Measurements from ENCODE around the gene SIX2. TPM values are rescaled to one million over a fixed set of nuclear protein-coding genes. Genes with fewer than 3 reads are reported as not detected.

SIX2 gene
- total and polyA plus RNA-seq, 2 donors (not counting 1 experiment from before 2014, with no cell fraction given) = not detected

DNA sequence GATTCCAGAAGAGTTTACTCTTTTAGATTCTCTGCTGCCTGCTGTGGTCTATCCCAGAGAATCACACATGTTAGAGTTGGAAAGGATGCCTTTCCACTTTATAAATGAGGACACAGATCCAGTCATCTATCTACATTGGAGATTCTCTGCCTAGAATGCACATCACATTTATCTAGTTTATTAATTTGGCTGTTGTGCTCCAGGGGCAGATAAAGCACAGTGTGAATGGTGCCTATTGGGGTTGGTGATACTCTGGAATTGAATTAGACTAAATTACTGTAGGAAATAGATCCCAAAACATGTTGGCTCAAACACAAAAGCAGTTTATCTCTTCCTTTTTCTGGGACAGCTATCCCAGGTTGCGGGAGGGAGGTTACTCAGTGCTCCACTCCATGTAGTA, 14.9 kb downstream of the SIX2 start:
- H3K4me2 ChIP-seq (replicated peaks; ENCODE audit: low read depth, low read length, poor library complexity, severe bottlenecking) = no peak overlapping the region

DNA sequence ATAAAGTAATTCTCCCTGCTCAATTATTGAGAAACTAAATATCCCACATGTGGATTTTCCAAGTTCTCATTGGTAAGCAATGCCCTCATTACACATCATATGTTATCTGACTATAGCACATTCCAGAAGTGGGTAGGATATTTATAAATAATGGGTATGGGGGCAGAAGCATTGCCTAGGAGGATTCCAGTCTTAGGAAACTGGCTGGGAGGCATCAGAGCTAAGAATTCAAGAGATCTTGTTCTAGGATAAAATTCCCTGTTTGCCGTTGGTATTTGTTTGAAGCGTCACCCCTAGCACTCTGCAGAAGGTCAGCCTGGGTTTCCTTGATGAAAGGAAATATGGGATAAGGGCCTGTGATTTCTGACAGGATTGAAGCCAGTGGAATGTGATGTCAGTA, 20.1 kb downstream of the SIX2 start:
- ChIA-PET CTCF (no interaction called here), POLR2A (no interaction called here)
- no peaks in the 10 kb centered on the region for H3K4me1 ChIP-seq (ENCODE audit: control insufficient read depth in 2 of 2, insufficient read depth in 2 of 2, low read length in 2 of 2)
- 94% methylated on average over 2 of the region's 2 CpGs for WGBS (ENCODE audit: insufficient coverage)
- H3K36me3 ChIP-seq (replicated peaks in 1 of 2; ENCODE audit: control extremely low read depth in 1 of 2, control insufficient read depth in 1 of 2, extremely low read depth in 1 of 2, insufficient read depth in 2 of 2, low read length in 1 of 2) = no peaks in the 10 kb centered on the region
- intact Hi-C loops (cut with micrococcal nuclease) = no loop called here
- H3K27ac Mint-ChIP-seq = no peak overlapping the region
- peaks cover 0 to 17% (median 9%) of the 10 kb centered on the region in 4 experiments for H3K27me3 ChIP-seq (replicated peaks in 1 of 4; ENCODE audit: control extremely low read depth in 1 of 4, control insufficient read depth in 3 of 4, insufficient read depth in 4 of 4, low read length in 3 of 4)
- H3K4me2 ChIP-seq (replicated peaks; ENCODE audit: low read depth, low read length, poor library complexity, severe bottlenecking) = no peak overlapping the region
- H4K20me1 ChIP-seq (ENCODE audit: control insufficient read depth, insufficient read depth, low read length, poor library complexity, severe bottlenecking) = no peaks in the 10 kb centered on the region
- no peak overlapping the region for H3K4me3 Mint-ChIP-seq
- ATAC-seq (ENCODE audit: low read depth) = no peak
- H3K27ac ChIP-seq (ENCODE audit: low read length in 2 of 2) = no peak overlapping the region
- no peak for TF ChIP-seq EZH2 (IDR thresholded peaks at IDR 0.05; ENCODE audit: borderline replicate concordance, insufficient read depth, low read depth, low read length, poor library complexity, severe bottlenecking)
- TF ChIP-seq, protein P1, sequence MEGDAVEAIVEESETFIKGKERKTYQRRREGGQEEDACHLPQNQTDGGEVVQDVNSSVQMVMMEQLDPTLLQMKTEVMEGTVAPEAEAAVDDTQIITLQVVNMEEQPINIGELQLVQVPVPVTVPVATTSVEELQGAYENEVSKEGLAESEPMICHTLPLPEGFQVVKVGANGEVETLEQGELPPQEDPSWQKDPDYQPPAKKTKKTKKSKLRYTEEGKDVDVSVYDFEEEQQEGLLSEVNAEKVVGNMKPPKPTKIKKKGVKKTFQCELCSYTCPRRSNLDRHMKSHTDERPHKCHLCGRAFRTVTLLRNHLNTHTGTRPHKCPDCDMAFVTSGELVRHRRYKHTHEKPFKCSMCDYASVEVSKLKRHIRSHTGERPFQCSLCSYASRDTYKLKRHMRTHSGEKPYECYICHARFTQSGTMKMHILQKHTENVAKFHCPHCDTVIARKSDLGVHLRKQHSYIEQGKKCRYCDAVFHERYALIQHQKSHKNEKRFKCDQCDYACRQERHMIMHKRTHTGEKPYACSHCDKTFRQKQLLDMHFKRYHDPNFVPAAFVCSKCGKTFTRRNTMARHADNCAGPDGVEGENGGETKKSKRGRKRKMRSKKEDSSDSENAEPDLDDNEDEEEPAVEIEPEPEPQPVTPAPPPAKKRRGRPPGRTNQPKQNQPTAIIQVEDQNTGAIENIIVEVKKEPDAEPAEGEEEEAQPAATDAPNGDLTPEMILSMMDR (IDR thresholded peaks at IDR 0.05) = no peak
- no peaks in the 10 kb centered on the region for H3K4me1 Mint-ChIP-seq
- no peaks in the 10 kb centered on the region for H3K79me2 ChIP-seq (ENCODE audit: control insufficient read depth, insufficient read depth, low read length)
- H3K9ac ChIP-seq (ENCODE audit: low read length) = no peak overlapping the region
- no peak for DNase-seq
- H3K9me3 Mint-ChIP-seq (ENCODE audit: insufficient read depth) = peaks cover 9% of the 10 kb centered on the region
- peaks cover 49% of the 10 kb centered on the region for H3K27me3 Mint-ChIP-seq
- no peak overlapping the region for H3K4me3 ChIP-seq (ENCODE audit: control extremely low read depth in 1 of 5, extremely low read depth in 1 of 5, insufficient read depth in 1 of 5, low read depth in 2 of 5, low read length in 4 of 5)
- H3K9me3 ChIP-seq (ENCODE audit: control extremely low read depth in 1 of 3, control insufficient read depth in 2 of 3, insufficient read depth in 1 of 3, low read length in 2 of 3) = peaks cover 3 to 17% (median 6%) of the 10 kb centered on the region in 3 donors
- H2AFZ ChIP-seq (ENCODE audit: insufficient read depth, low read depth, low read length, poor library complexity, severe bottlenecking) = no peak overlapping the region

More for the DNA sequence above, 14.9 kb downstream of the SIX2 start:
- no peak overlapping the region for H3K27ac ChIP-seq (ENCODE audit: low read length in 2 of 2)
- H3K9me3 ChIP-seq (ENCODE audit: control extremely low read depth in 1 of 3, control insufficient read depth in 2 of 3, insufficient read depth in 1 of 3, low read length in 2 of 3) = peaks cover 3 to 12% (median 9%) of the 10 kb centered on the region in 3 donors
- H3K79me2 ChIP-seq (ENCODE audit: control insufficient read depth, insufficient read depth, low read length) = no peaks in the 10 kb centered on the region
- no peak overlapping the region for H3K4me3 ChIP-seq (ENCODE audit: control extremely low read depth in 1 of 5, extremely low read depth in 1 of 5, insufficient read depth in 1 of 5, low read depth in 2 of 5, low read length in 4 of 5)
- no peak overlapping the region for H3K9ac ChIP-seq (ENCODE audit: low read length)
- POLR2A ChIA-PET = no interaction called here
- H4K20me1 ChIP-seq (ENCODE audit: control insufficient read depth, insufficient read depth, low read length, poor library complexity, severe bottlenecking) = no peaks in the 10 kb centered on the region
- no peaks in the 10 kb centered on the region for H3K4me1 ChIP-seq (ENCODE audit: control insufficient read depth in 2 of 2, insufficient read depth in 2 of 2, low read length in 2 of 2)
- H3K27me3 Mint-ChIP-seq = peaks cover 64% of the 10 kb centered on the region
- no peak for ATAC-seq (ENCODE audit: low read depth)
- no peaks in the 10 kb centered on the region for H3K4me1 Mint-ChIP-seq
- TF ChIP-seq EZH2 (IDR thresholded peaks at IDR 0.05; ENCODE audit: borderline replicate concordance, insufficient read depth, low read depth, low read length, poor library complexity, severe bottlenecking) = no peak
- TF ChIP-seq, protein P1 (IDR thresholded peaks at IDR 0.05) = no peak
- no peak for DNase-seq
- intact Hi-C loops (cut with micrococcal nuclease) = no loop called here
- peaks cover 5% of the 10 kb centered on the region for H3K9me3 Mint-ChIP-seq (ENCODE audit: insufficient read depth)
- CTCF ChIA-PET = interaction anchor here (1.5 kb wide), 1 partner anchor 500 kb away, joined by 3 read pairs; no protein-coding TSS in a partner anchor
- peaks cover 0 to 44% (median 25%) of the 10 kb centered on the region in 4 experiments for H3K27me3 ChIP-seq (replicated peaks in 1 of 4; ENCODE audit: control extremely low read depth in 1 of 4, control insufficient read depth in 3 of 4, insufficient read depth in 4 of 4, low read length in 3 of 4)
- no peak overlapping the region for H3K27ac Mint-ChIP-seq
- no peak overlapping the region for H2AFZ ChIP-seq (ENCODE audit: insufficient read depth, low read depth, low read length, poor library complexity, severe bottlenecking)
- H3K4me3 Mint-ChIP-seq = no peak overlapping the region
- no peaks in the 10 kb centered on the region for H3K36me3 ChIP-seq (replicated peaks in 1 of 2; ENCODE audit: control extremely low read depth in 1 of 2, control insufficient read depth in 1 of 2, extremely low read depth in 1 of 2, insufficient read depth in 2 of 2, low read length in 1 of 2)
- WGBS (ENCODE audit: insufficient coverage) = 100% methylated on average over 1 of the region's 1 CpG
